Muscle layer of duodenum (tissue), 2 donors: Measurements from ENCODE around the gene PARP11.
"Not testable (repeated sequence)": the region's sequence is repeated elsewhere in the genome, so short reads cannot be mapped to it uniquely, and the experiment has no call there.

Source experiments
- H3K27ac ChIP-seq: one replicate; pipeline ENCODE4 v1.7.0; 2013; ENCODE audit warnings: mild to moderate bottlenecking, low read length
- H3K27me3 ChIP-seq: one replicate; pipeline ENCODE4 v1.7.0; 2013; ENCODE audit warnings: low read depth, mild to moderate bottlenecking, control low read depth, low read length
- H3K36me3 ChIP-seq, 2 donors: one replicate each; pipeline ENCODE4 v1.7.0; 2013; ENCODE audit warnings: low read length in 2 of 2, control low read depth in 1 of 2, mild to moderate bottlenecking in 1 of 2; ENCODE audit not compliant: insufficient read depth in 2 of 2, control insufficient read depth in 1 of 2
- H3K4me1 ChIP-seq, 2 donors: one replicate each; pipeline ENCODE4 v1.7.0; 2013; ENCODE audit warnings: low read length in 2 of 2, mild to moderate bottlenecking in 2 of 2, control low read depth in 1 of 2, moderate library complexity in 1 of 2; ENCODE audit not compliant: insufficient read depth in 2 of 2, control insufficient read depth in 1 of 2
- H3K4me3 ChIP-seq, 2 donors: one replicate each; pipeline ENCODE4 v1.7.0; 2013; ENCODE audit warnings: low read length in 2 of 2, low read depth in 1 of 2, mild to moderate bottlenecking in 1 of 2
- H3K9me3 ChIP-seq, 2 donors: one replicate each; pipeline ENCODE4 v1.7.0; 2013; ENCODE audit warnings: low read length in 2 of 2, control low read depth in 1 of 2, mild to moderate bottlenecking in 1 of 2; ENCODE audit not compliant: control insufficient read depth in 1 of 2
- donor health status: healthy.

Gene PARP11

DNA sequence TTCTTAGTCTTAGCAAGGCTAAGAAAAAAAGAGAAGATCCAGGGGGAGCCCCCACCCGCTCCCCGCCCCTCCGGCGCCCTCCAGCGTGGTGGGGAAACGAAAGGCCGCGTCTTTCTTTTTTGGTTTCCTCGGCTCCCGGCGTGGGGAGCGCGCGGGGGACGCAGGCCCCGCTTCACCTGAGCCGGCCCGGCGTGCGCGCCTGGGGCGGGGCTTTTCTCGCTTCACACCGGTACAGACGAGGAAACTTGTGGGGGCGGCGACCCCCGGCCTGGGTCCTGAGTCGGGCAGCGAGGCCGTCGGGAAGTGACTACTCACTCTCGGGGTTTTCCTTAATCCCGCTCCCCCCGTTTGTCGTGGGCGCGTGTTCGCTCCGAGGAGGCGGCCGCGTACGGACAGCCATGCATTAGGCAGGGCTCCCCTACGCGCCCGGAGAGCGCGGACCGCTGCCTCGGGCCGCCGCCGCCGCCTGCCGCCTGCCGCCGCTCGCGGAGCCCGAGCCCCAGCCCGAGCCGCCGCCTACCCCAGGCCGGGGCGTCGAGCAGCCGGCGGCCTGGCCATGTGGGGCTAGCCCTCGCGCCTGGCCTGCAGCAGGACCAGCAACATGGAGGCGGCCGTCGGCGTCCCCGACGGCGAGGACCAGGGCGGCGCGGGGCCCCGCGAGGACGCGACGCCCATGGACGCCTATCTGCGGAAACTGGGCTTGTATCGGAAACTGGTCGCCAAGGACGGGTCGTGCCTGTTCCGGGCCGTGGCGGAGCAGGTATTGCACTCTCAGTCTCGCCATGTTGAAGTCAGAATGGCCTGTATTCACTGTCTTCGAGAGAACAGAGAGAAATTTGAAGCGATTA, 34.3 kb downstream of the PARP11 start:
- not testable (repeated sequence) for H3K36me3 ChIP-seq, H3K4me3 ChIP-seq, H3K27ac ChIP-seq, H3K4me1 ChIP-seq, H3K9me3 ChIP-seq, H3K27me3 ChIP-seq

- no peaks in the 10 kb centered on the region for H3K4me1 ChIP-seq
Measured at GRCh38 chr12:3838076-3838475, 35.1 kb downstream of the PARP11 start.

GRCh38 chr12:3837049-3837448, 36.1 kb downstream of the PARP11 start:
- H3K36me3 ChIP-seq, result no peaks in the 10 kb centered on the region
- no peak overlapping the region for H3K4me3 ChIP-seq
- no peaks in the 10 kb centered on the region for H3K9me3 ChIP-seq
- no peaks in the 10 kb centered on the region for H3K4me1 ChIP-seq
- no peaks in the 10 kb centered on the region for H3K27me3 ChIP-seq
- no peak overlapping the region for H3K27ac ChIP-seq

More at GRCh38 chr12:3838076-3838475, 35.1 kb downstream of the PARP11 start:
- H3K9me3 ChIP-seq, result no peaks in the 10 kb centered on the region
- no peak overlapping the region for H3K4me3 ChIP-seq
- H3K36me3 ChIP-seq, result no peaks in the 10 kb centered on the region
- no peaks in the 10 kb centered on the region for H3K27me3 ChIP-seq
- H3K27ac ChIP-seq, result no peak overlapping the region

DNA sequence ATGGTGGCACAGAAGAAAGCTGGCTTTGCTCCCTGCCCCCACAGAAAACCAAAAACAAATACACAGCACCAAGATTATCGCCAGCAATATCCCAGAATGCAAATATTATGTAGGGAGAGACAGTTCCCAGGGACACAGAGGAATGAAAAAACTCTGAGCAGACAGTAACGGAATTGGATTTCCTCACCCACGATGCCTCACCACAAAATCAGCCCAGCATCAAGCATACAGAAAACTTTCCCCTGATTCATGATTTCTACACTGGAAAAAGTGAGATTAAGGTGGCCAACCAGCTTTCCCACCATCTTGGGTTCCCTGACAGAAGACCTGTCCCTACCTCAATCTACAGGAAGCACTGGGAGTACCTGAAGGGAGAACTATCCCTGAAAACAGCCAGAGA, 36.6 kb downstream of the PARP11 start:
- no peaks in the 10 kb centered on the region for H3K9me3 ChIP-seq
- no peak overlapping the region for H3K4me3 ChIP-seq
- no peaks in the 10 kb centered on the region for H3K4me1 ChIP-seq
- H3K36me3 ChIP-seq, result no peaks in the 10 kb centered on the region
- H3K27me3 ChIP-seq, result no peaks in the 10 kb centered on the region
- H3K27ac ChIP-seq, result no peak overlapping the region

DNA sequence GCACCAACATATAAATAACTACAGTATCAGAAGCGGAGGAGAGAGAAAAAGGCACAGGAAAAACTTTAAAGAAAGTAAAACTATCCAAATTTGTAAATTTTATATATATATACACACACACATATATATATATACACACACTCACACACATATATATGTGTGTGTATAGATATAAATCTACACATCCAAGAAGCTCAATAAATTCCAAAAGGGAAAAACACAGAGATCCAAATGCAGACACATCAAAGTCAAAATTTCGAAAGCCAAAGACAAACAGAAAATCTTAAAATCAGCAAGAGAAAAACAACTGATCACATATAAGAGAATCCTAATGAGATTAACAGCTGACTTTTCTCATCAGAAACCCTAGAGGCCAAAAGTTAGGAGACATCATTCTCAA, 37.3 kb downstream of the PARP11 start:
- Histone ChIP-seq H3K27ac (no peak overlapping the region), H3K4me3 (no peak overlapping the region), H3K4me1 (no peaks in the 10 kb centered on the region), H3K36me3 (no peaks in the 10 kb centered on the region), H3K27me3 (no peaks in the 10 kb centered on the region), H3K9me3 (no peaks in the 10 kb centered on the region)

- Histone ChIP-seq H3K4me1 (no peaks in the 10 kb centered on the region), H3K27ac (no peak overlapping the region), H3K9me3 (no peaks in the 10 kb centered on the region), H3K36me3 (no peaks in the 10 kb centered on the region), H3K4me3 (no peak overlapping the region), H3K27me3 (no peaks in the 10 kb centered on the region)
Measured at GRCh38 chr12:3834774-3835173, 38.4 kb downstream of the PARP11 start.

DNA sequence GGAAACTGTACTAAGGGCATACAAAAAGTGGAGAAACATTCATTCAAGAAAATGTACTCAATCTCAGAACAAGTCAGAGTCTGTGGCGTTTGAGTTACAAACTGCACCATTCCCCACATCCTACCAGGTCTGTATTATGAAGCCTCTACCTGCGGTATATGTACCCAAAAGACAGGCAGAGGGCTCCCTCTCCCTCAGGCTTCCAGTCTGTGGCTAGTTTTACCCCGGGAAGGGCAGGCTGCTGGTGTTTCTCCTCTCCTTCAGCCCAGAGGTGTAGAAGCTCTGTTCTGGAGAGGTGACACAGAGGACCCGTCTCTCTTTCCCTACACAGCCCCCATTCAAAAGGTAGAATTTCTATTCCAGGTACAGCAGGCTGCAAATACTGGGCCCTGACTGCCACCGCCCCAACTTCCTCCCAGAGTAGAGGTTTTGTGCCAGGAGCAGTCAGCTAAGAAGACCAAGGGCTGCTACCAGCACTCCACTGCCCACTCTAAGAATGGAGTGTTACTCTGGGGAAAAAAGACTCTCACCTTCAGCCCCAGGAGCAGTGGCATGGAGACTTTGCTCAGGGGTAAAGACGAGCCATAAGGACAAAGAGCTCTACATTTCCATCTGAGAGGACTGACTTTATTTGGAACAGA, 39.4 kb downstream of the PARP11 start:
- Histone ChIP-seq H3K9me3 (no peaks in the 10 kb centered on the region), H3K4me1 (no peaks in the 10 kb centered on the region), H3K36me3 (peaks cover 0 to 4% of the 10 kb centered on the region in 2 donors), H3K27ac (no peak overlapping the region), H3K27me3 (no peaks in the 10 kb centered on the region), H3K4me3 (no peak overlapping the region)

GRCh38 chr12:3832738-3833137, 40.5 kb downstream of the PARP11 start:
- no peak overlapping the region for H3K27ac ChIP-seq
- H3K36me3 ChIP-seq, result peaks cover 0 to 4% of the 10 kb centered on the region in 2 donors
- no peak overlapping the region for H3K4me3 ChIP-seq
- H3K27me3 ChIP-seq, result no peaks in the 10 kb centered on the region
- no peaks in the 10 kb centered on the region for H3K9me3 ChIP-seq
- H3K4me1 ChIP-seq, result no peaks in the 10 kb centered on the region

DNA sequence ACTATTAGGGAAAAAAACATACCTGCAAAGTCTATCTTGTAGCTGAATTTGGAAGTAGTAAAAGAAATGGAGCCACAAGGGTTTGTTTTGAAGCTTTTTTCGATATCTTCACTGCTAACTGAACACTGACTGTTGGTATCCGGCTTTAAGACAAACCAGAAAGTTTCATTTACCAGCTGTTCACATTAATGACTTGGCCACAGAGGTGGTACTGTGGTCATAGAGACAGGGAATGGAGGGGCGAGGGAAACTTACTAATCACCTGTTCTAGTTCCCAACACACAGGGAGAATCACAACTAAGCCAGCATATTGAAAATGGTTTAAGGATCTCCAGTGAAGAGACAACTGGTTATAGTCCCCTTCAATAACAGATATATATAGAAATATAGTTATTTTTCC, 44.3 kb downstream of the PARP11 start:
- H3K4me1 ChIP-seq, result no peaks in the 10 kb centered on the region
- H3K36me3 ChIP-seq, result peaks cover 8 to 9% of the 10 kb centered on the region in 2 donors

GRCh38 chr12:3827301-3828000, 45.7 kb downstream of the PARP11 start:
- peaks cover 8 to 9% of the 10 kb centered on the region in 2 donors for H3K36me3 ChIP-seq
- no peak overlapping the region for H3K27ac ChIP-seq
- no peak overlapping the region for H3K4me3 ChIP-seq
- no peaks in the 10 kb centered on the region for H3K9me3 ChIP-seq
- H3K4me1 ChIP-seq, result no peaks in the 10 kb centered on the region
- no peaks in the 10 kb centered on the region for H3K27me3 ChIP-seq

More for the DNA sequence above, 44.3 kb downstream of the PARP11 start:
- H3K27ac ChIP-seq, result no peak overlapping the region
- H3K27me3 ChIP-seq, result no peaks in the 10 kb centered on the region
- H3K9me3 ChIP-seq, result no peaks in the 10 kb centered on the region
- no peak overlapping the region for H3K4me3 ChIP-seq

- no peaks in the 10 kb centered on the region for H3K27me3 ChIP-seq
- no peaks in the 10 kb centered on the region for H3K9me3 ChIP-seq
- no peak overlapping the region for H3K27ac ChIP-seq
- H3K36me3 ChIP-seq, result peaks cover 4 to 12% of the 10 kb centered on the region in 2 donors
- H3K4me3 ChIP-seq, result no peak overlapping the region
- no peaks in the 10 kb centered on the region for H3K4me1 ChIP-seq
Measured at GRCh38 chr12:3821441-3821840, 51.8 kb downstream of the PARP11 start.
